ENCODE measurements around the gene CDIP1.

CDIP1 gene

DNA sequence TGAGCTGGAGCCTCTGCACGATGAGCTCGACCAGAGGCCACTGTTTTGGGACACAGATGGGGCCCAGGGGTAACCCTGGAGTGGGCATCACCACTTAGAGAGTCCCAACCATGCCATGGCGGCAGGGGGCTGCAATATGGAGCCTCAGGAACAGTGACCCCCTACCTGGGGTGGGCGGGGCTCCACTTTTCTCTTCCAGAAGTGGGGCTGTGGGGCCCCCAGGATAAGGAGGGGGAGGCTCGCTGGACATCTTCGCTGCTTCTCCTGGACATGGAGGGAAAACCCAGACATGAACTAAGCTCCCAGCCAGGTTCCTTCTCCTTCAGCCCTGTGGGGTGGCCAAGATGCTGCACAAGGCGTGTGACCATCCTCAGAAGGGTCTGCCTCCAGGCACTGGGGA, 24.7 kb downstream of the CDIP1 start:
- DNase-seq (ENCODE audit: low read depth): no peak

DNA sequence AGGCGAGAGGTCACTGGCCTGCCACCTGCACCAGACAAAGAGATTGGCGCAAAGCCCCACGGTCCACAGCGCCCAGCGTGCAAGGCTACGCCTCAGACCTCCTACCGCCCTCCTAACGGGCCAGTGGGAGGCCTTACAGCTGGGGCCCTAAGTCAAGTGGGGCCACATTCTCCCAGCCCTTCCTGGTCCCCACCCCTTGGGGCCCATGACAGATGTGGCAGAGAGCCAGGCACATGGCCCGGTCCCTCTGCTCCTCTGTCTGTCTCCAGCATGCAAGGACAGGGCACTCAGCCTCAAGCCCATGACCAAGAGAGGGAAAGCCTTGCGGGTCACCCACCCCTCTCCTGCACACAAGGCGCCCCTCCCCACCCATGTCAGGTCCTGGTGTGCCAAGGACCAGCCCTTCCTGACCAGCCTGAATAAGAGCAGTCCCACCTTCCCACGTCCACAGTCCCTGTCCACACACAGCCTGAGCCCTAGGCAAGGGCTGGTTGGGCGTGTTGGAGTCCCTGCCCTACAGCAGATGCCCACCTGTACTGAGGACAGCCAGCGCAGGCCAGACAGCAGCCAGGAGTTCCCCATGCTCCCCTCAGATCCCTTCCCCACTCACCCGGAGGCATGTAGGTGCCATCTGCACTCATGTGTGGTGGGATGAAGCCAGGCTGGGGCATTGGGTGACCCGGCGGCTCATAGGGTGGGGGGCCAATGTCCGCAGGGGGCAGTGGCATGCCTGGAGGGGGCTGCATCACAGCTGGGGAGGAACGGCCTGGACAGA, 25.3 kb downstream of the CDIP1 start:
- DNase-seq (ENCODE audit: low read depth): no peak

DNA sequence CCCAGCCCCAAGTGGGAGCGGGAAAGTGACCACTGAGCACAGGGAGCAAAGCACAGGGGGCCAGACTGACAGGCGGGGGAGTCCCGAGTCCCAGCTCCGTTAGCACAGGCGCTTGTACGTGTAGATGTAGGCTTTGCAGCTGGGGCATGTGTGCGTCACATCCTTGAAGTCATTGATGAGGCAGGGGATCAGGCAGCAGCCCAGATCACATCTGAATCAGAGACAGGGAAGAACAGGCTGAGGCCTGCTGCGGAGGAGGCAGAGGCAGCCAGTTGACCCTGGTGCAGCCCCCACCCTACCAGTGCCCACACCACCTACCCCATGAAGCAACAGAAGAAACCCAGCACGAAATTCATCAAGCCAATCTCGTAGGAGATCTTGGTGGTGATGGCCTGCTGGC, 26.1 kb downstream of the CDIP1 start:
- DNase-seq (ENCODE audit: low read depth): no peak

DNA sequence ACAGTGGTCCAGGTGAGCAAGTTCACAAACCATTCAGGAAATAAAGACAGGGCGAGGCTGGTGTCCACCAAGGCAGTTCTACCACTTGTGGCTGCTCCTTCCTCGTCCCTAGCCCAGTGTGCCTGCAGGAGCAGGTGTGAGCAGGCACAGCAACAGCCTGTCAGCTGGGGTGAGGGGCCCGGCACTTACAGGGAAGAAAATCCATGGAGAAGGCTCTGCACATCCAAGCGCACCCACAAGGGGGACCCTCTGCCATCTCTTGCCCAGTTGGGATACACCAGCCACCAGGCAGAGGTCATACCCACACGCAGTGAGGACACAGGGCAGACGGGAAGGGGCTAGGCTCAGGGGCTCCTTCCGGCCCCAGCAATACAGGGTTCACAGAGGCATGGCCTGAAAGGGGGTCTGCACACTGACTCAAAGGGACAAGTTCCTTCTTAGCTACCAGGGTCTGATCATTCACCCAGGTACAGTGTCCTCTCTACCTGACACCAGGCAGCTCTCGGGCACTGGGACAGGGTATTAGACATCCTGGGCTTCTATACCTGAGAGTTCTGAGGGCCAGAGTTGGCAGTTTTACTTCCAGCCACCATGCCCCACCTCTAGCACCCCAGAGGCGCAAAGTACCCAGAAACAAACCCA, 27.0 kb downstream of the CDIP1 start:
- DNase-seq (ENCODE audit: low read depth): no peak

GRCh38 chr16:4510747-4511426, 27.7 kb downstream of the CDIP1 start:
- DNase-seq (ENCODE audit: low read depth): no peak

- DNase-seq (ENCODE audit: low read depth): no peak
Observed at GRCh38 chr16:4510131-4510530, 28.4 kb downstream of the CDIP1 start.

GRCh38 chr16:4509420-4509819, 29.2 kb downstream of the CDIP1 start:
- DNase-seq (ENCODE audit: low read depth): no peak

DNA sequence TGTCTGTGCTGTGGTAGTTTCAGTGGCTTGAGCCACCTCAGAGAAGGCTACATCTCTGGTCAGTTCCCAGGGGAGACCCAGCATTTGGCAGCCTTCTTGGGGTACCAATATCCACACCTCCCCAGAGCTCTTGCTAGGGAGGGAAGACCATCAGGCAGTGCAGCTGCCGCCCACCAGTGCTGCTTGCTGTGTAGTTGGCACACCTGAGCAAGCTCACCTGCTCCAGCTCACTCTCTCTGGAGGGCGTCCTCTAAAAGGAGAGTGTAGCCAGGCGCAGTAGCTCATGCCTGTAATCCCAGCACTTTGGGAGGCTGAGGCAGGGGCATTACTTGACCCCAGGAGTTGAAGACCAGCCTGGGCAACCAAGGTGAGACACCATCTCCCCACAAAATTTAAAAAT, 29.8 kb downstream of the CDIP1 start:
- DNase-seq (ENCODE audit: low read depth): no peak

DNA sequence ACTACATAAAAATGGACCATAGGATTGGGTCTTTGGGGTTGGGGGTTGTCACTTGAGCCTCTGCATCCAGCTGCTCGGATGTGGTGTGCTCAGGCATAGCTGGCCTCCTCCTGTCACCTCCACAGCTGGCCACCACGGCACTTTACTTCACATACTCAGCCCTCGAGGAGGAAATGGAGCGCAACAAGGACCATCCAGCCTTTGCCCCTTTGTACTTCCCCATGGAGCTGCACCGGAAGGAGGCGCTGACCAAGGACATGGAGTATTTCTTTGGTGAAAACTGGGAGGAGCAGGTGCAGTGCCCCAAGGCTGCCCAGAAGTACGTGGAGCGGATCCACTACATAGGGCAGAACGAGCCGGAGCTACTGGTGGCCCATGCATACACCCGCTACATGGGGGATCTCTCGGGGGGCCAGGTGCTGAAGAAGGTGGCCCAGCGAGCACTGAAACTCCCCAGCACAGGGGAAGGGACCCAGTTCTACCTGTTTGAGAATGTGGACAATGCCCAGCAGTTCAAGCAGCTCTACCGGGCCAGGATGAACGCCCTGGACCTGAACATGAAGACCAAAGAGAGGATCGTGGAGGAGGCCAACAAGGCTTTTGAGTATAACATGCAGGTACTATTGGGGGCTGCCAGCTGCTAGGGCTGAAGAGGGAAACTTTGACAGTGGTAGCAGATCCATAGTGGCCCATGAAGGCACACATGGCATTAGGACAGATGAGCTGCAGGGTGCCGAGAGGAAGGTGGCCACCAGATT, 30.8 kb downstream of the CDIP1 start:
- no peak for DNase-seq (ENCODE audit: low read depth)

- DNase-seq (ENCODE audit: low read depth): peak; percentile 41
Observed at GRCh38 chr16:4506450-4506849, 32.1 kb downstream of the CDIP1 start.

- no peak for DNase-seq (ENCODE audit: low read depth)
Observed at GRCh38 chr16:4505356-4506147, 33.0 kb downstream of the CDIP1 start.

GRCh38 chr16:4501071-4501478, 37.5 kb downstream of the CDIP1 start:
- no peak for DNase-seq (ENCODE audit: low read depth)

- no peak for DNase-seq (ENCODE audit: low read depth)
Observed at GRCh38 chr16:4500272-4500671, 38.3 kb downstream of the CDIP1 start.

DNA sequence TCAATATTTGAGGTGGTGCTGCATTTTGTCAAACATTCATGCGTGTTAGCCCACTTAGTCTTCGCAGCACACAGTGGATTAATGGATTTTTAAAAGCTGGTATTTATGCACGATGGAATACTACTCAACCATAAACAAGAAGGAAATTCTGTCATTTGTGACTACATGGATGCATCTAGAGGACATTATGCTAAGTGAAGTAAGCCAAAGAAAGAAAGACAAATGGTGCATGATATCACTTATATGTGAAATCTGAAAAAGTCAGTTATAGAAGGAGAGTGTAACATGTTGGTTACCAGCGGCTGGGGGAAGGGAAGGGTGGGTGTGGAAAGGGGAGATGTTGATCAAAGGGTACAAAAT, 39.4 kb downstream of the CDIP1 start:
- DNase-seq (ENCODE audit: low read depth): no peak

DNA sequence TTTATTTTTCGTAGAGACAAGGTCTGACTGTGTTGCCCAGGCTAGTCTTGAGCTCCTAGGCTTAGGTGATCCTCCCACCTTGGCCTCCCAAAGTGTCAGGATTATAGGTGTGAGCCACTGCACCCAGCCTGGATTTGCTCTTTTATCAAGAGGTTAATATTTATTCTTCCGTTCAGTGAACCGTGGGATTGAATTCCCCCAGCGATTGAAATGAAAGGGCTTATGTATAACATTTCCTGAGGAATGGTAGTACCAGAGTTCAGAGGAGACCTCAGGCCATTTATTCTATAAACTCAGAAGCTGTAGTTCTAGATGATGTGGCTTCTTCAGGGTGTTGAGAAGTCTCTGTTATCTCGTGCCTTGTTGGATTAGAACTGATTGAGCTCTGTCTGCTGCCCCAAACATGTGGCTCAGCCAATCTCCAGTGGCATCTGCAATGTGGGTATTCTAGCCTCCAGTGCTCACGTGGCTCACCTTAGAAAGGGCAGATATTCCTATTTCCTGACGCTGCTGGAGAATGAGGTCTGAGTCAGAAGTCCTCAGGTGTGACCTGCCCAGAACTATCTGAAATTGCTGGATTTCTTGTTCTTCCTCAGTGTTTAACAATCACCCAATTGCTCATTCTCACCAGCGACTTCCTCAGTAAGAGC, 39.9 kb downstream of the CDIP1 start:
- DNase-seq (ENCODE audit: low read depth): no peak

- no peak for DNase-seq (ENCODE audit: low read depth)
Observed at GRCh38 chr16:4496305-4496704, 42.3 kb downstream of the CDIP1 start.

DNA sequence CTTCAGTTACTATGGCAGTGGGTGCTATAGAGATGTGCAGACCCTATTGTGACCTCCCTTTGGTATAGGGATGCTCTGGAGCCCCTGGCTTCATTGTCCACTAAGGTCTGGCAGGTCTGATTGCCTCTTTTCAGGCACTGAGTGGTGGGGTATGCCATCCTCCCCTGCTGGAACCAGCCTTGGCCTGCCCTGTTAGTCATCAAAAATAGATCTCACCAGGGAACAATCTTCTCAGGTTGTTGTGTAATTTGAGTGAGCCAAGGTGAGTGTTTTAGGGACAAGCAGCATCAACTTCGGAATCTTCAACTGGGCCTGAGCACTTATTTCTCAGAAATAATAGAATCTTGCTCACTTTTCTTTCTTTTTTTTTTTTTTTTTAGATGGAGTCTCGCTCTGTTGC, 42.8 kb downstream of the CDIP1 start:
- no peak for DNase-seq (ENCODE audit: low read depth)

DNA sequence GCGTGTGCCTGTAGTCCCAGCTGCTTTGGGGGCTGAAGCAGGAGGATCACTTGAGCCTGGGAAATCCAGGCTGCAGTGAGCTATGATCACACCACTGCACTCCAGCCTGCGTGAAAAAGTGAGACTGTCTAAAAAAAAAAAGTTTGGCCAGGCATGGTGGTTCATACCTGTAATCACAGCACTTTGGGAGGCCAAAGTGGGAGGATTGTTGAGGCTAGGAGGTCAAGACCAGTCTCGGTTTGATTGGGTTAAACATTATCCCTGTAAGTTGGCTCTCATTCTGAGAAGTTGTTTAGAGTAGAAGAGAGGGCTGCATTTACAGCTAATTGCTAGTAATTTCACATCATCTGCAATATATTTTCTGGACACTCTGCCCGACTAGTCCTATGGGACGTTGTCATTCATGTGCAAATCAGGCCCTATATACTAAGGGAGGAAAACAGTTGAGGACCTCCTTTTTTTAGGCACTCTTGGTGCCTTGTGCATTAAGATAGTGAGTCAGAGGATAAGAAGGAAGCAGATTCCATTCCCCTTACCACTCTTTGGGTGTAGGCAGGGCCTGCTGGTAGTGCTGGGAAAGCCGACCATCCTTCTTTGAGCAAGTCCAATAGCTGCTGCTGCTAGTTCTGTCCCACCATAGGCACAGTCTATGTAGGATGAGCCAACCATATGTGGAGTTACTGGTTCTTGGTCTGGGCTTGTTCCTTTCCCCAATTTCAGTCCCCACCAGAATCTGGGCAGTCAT, 43.7 kb downstream of the CDIP1 start:
- DNase-seq (ENCODE audit: low read depth): no peak

DNA sequence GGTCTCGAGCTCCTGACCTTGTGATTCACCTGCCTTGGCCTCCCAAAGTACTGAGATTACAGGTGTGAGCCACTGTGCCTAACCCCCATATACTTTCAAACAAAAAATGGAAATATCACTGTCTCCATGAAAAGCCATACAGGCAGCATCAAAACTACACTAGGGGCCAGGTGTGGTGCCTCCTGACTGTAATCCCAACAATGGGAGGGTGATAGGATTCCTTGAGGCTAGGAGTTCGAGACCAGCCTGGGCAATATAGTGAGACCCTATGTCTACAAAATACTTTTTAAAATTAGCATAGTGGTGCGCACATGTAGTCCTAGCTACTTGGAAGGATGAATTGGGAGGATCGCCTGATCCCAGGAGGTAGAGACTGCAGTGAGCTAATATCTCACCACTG, 46.7 kb downstream of the CDIP1 start:
- DNase-seq (ENCODE audit: low read depth): no peak

DNA sequence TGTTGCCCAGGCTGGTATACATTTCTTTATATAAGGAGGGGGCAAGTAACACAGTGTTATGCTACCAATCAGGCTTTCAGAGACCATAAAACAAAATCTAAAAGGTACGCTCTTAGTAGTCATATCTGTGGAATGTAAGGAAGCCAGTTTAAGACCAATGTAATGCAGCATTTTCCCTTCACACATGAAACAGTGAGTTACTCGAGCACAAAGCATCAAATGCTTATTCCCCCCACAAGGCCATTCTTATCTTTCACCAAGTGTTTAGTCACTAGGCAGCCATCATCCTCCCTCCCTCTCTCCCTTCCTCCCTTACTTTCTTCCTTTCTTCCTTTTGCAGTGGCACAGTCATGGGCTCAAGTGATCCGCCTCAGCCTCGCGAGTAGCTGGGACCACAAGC, 49.5 kb downstream of the CDIP1 start:
- DNase-seq (ENCODE audit: low read depth): no peak
